Measurements from ENCODE around the gene ZNF628.

The ZNF628 gene

DNA sequence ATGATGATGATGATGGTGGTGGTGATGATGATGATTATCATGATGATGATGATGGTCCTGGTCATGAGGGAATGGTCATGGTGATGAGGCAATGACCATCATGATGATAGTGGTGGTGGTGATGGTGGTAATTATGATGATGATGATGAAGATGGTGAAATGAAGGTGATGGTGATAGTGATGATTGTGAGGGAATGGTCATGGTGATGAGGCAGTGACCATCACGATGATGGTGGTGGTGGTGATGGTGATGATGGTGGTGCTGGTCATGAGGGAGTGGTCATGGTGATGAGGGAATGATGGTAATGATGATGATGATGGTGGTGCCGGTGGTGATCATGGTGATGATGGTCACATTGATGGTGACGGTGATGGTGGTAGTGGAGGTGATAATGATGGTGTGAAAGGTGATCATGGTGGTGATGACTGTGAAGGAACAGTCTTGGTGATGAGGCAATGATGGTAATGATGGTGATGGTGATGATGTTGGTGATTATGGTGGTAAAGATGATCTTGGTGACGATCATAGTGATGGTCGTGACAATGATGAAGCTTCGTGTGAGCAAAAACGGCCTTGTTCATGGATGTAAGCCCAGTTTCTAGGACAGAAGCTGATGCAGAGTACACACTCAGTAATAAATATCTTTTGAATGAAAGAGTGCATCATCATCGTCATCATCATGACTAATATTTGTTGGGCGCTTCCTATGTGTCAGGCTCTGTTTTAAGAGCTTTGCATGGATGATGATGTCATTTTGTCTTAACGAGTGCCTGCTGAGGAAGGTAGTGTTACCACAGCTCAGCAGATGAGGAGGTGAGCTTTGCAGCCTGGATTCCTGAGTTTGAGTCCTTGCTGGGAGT is 43.3 kb downstream of the ZNF628 start (continued):
- TF ChIP-seq SP2 (tag by site-specific recombination; IDR thresholded peaks at IDR 0.05) (0 out of 2 replicates have a peak, but pooled peaks have one; percentile 15), HOXA7 (CRISPR knock-in tag; IDR thresholded peaks at IDR 0.05; ENCODE audit: borderline replicate concordance) (no peak), ZNF600 (tag by site-specific recombination; IDR thresholded peaks at IDR 0.05) (0 out of 2 replicates have a peak, but pooled peaks have one; percentile 60), ZNF23 (tag by site-specific recombination; IDR thresholded peaks at IDR 0.05; ENCODE audit: borderline replicate concordance) (peak; percentile 4; the same call in 1 of the 2 replicates), ZNF416 (tag by site-specific recombination; IDR thresholded peaks at IDR 0.05) (peak; percentile 37; the same call in 1 of the 2 replicates), ZNF777 (tag by site-specific recombination; IDR thresholded peaks at IDR 0.05; ENCODE audit: borderline replicate concordance) (peak; percentile 35), ZFP69B (tag by site-specific recombination; IDR thresholded peaks at IDR 0.05) (peak; percentile 51), ZBTB48 (tag by site-specific recombination; IDR thresholded peaks at IDR 0.05) (0 out of 2 replicates have a peak, but pooled peaks have one; percentile 15), ZSCAN30 (tag by site-specific recombination; IDR thresholded peaks at IDR 0.05) (no peak), ZBTB17 (tag by site-specific recombination; IDR thresholded peaks at IDR 0.05) (peak; percentile 57), ZNF629 (tag by site-specific recombination; IDR thresholded peaks at IDR 0.05) (peak; percentile 98), HOXD13 (CRISPR knock-in tag; IDR thresholded peaks at IDR 0.05; ENCODE audit: borderline replicate concordance) (peak; percentile 37; the same call in 1 of the 2 replicates), ZNF654 (tag by site-specific recombination; IDR thresholded peaks at IDR 0.05; ENCODE audit: low read depth) (0 out of 2 replicates have a peak, but pooled peaks have one; percentile 3), ZNF624 (tag by site-specific recombination; IDR thresholded peaks at IDR 0.05) (no peak), ZNF121 (tag by site-specific recombination; IDR thresholded peaks at IDR 0.05) (no peak), KLF9 (tag by site-specific recombination; IDR thresholded peaks at IDR 0.05; ENCODE audit: low read depth) (no peak; the same call in 1 of the 2 replicates), ZBTB21 (tag by site-specific recombination; IDR thresholded peaks at IDR 0.05) (peak; percentile 95), ZFP37 (tag by site-specific recombination; IDR thresholded peaks at IDR 0.05) (0 out of 2 replicates have a peak, but pooled peaks have one; percentile 43), ZNF10 (tag by site-specific recombination; IDR thresholded peaks at IDR 0.05) (peak; percentile 72), ZNF311 (tag by site-specific recombination; IDR thresholded peaks at IDR 0.05; ENCODE audit: borderline replicate concordance) (0 out of 2 replicates have a peak, but pooled peaks have one; percentile 86), ZNF248 (tag by site-specific recombination; IDR thresholded peaks at IDR 0.05) (peak; percentile 47; the same call in 1 of the 2 replicates), ZNF211 (tag by site-specific recombination; IDR thresholded peaks at IDR 0.05; ENCODE audit: low read depth) (peak; percentile 75), ZNF747 (tag by site-specific recombination; IDR thresholded peaks at IDR 0.05) (peak; percentile 81; the same call in 1 of the 2 replicates), ZBTB7A (tag by site-specific recombination; IDR thresholded peaks at IDR 0.05; ENCODE audit: low read depth) (peak; percentile 60; the same call in 1 of the 2 replicates)
- TF ChIP-seq, protein P1, sequence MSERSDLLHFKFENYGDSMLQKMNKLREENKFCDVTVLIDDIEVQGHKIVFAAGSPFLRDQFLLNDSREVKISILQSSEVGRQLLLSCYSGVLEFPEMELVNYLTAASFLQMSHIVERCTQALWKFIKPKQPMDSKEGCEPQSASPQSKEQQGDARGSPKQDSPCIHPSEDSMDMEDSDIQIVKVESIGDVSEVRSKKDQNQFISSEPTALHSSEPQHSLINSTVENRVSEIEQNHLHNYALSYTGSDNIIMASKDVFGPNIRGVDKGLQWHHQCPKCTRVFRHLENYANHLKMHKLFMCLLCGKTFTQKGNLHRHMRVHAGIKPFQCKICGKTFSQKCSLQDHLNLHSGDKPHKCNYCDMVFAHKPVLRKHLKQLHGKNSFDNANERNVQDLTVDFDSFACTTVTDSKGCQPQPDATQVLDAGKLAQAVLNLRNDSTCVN (tag by site-specific recombination; optimal IDR thresholded peaks at IDR 0.05) = peak; percentile 25
- TF ChIP-seq, protein P2, sequence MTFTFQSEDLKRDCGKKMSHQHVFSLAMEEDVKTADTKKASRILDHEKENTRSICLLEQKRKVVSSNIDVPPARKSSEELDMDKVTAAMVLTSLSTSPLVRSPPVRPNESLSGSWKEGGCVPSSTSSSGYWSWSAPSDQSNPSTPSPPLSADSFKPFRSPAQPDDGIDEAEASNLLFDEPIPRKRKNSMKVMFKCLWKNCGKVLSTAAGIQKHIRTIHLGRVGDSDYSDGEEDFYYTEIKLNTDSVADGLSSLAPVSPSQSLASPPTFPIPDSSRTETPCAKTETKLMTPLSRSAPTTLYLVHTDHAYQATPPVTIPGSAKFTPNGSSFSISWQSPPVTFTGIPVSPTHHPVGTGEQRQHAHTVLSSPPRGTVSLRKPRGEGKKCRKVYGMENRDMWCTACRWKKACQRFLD (tag by site-specific recombination; IDR thresholded peaks at IDR 0.05) = no peak
- TF ChIP-seq, protein P3, sequence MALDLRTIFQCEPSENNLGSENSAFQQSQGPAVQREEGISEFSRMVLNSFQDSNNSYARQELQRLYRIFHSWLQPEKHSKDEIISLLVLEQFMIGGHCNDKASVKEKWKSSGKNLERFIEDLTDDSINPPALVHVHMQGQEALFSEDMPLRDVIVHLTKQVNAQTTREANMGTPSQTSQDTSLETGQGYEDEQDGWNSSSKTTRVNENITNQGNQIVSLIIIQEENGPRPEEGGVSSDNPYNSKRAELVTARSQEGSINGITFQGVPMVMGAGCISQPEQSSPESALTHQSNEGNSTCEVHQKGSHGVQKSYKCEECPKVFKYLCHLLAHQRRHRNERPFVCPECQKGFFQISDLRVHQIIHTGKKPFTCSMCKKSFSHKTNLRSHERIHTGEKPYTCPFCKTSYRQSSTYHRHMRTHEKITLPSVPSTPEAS (tag by site-specific recombination; IDR thresholded peaks at IDR 0.05) = peak; percentile 28; the same call in 1 of the 2 replicates
- TF ChIP-seq, protein P4, sequence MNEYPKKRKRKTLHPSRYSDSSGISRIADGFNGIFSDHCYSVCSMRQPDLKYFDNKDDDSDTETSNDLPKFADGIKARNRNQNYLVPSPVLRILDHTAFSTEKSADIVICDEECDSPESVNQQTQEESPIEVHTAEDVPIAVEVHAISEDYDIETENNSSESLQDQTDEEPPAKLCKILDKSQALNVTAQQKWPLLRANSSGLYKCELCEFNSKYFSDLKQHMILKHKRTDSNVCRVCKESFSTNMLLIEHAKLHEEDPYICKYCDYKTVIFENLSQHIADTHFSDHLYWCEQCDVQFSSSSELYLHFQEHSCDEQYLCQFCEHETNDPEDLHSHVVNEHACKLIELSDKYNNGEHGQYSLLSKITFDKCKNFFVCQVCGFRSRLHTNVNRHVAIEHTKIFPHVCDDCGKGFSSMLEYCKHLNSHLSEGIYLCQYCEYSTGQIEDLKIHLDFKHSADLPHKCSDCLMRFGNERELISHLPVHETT (tag by site-specific recombination; IDR thresholded peaks at IDR 0.05) = peak; percentile 79; the same call in 1 of the 2 replicates
- TF ChIP-seq, protein P5, sequence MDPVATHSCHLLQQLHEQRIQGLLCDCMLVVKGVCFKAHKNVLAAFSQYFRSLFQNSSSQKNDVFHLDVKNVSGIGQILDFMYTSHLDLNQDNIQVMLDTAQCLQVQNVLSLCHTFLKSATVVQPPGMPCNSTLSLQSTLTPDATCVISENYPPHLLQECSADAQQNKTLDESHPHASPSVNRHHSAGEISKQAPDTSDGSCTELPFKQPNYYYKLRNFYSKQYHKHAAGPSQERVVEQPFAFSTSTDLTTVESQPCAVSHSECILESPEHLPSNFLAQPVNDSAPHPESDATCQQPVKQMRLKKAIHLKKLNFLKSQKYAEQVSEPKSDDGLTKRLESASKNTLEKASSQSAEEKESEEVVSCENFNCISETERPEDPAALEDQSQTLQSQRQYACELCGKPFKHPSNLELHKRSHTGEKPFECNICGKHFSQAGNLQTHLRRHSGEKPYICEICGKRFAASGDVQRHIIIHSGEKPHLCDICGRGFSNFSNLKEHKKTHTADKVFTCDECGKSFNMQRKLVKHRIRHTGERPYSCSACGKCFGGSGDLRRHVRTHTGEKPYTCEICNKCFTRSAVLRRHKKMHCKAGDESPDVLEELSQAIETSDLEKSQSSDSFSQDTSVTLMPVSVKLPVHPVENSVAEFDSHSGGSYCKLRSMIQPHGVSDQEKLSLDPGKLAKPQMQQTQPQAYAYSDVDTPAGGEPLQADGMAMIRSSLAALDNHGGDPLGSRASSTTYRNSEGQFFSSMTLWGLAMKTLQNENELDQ (tag by site-specific recombination; IDR thresholded peaks at IDR 0.05; ENCODE audit: low read depth) = no peak
- TF ChIP-seq, protein P6, sequence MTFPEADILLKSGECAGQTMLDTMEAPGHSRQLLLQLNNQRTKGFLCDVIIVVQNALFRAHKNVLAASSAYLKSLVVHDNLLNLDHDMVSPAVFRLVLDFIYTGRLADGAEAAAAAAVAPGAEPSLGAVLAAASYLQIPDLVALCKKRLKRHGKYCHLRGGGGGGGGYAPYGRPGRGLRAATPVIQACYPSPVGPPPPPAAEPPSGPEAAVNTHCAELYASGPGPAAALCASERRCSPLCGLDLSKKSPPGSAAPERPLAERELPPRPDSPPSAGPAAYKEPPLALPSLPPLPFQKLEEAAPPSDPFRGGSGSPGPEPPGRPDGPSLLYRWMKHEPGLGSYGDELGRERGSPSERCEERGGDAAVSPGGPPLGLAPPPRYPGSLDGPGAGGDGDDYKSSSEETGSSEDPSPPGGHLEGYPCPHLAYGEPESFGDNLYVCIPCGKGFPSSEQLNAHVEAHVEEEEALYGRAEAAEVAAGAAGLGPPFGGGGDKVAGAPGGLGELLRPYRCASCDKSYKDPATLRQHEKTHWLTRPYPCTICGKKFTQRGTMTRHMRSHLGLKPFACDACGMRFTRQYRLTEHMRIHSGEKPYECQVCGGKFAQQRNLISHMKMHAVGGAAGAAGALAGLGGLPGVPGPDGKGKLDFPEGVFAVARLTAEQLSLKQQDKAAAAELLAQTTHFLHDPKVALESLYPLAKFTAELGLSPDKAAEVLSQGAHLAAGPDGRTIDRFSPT (tag by site-specific recombination; IDR thresholded peaks at IDR 0.05) = peak; percentile 82

Data from HEK293 (cell line).